ENCODE results near the gene FEN1. TPM values are rescaled to one million over a fixed set of nuclear protein-coding genes. Genes with fewer than 3 reads are reported as not detected.

Gene FEN1
- total RNA-seq, 3 donors from 2014 or later, result 7.5 to 21.8 (median 8.1) TPM

- H3K36me3 ChIP-seq (ENCODE audit: low read depth), result no peaks in the 10 kb centered on the region
- no peak for DNase-seq
- peaks cover 10% of the 10 kb centered on the region for H3K4me1 ChIP-seq (ENCODE audit: low read depth)
- ATAC-seq, result no peak
- no peak for TF ChIP-seq CTCF (IDR thresholded peaks at IDR 0.05)
- intact Hi-C loops (cut with DNase I, micrococcal nuclease), result no loop called here
- H3K9me3 ChIP-seq, result no peaks in the 10 kb centered on the region
- no peak overlapping the region for H3K4me3 ChIP-seq
Measured at GRCh38 chr11:61761440-61762222, 31.1 kb upstream of the FEN1 start.

GRCh38 chr11:61762223-61762615 is 30.5 kb upstream of the FEN1 start:
- H3K4me3 ChIP-seq, result no peak overlapping the region
- no peaks in the 10 kb centered on the region for H3K9me3 ChIP-seq
- intact Hi-C loops (cut with DNase I, micrococcal nuclease), result no loop called here
- ATAC-seq, result no peak
- no peaks in the 10 kb centered on the region for H3K36me3 ChIP-seq (ENCODE audit: low read depth)
- peaks cover 4% of the 10 kb centered on the region for H3K4me1 ChIP-seq (ENCODE audit: low read depth)
- no peak for DNase-seq
- no peak for TF ChIP-seq CTCF (IDR thresholded peaks at IDR 0.05)

GRCh38 chr11:61762798-61763197 is 29.9 kb upstream of the FEN1 start:
- Histone ChIP-seq H3K9me3 (no peaks in the 10 kb centered on the region), H3K4me3 (no peak overlapping the region), H3K4me1 (ENCODE audit: low read depth) (no peaks in the 10 kb centered on the region), H3K36me3 (ENCODE audit: low read depth) (no peaks in the 10 kb centered on the region)
- TF ChIP-seq CTCF (IDR thresholded peaks at IDR 0.05), result no peak
- intact Hi-C loops (cut with DNase I, micrococcal nuclease), result no loop called here
- ATAC-seq (no peak), DNase-seq (no peak)

- Histone ChIP-seq H3K9me3 (no peaks in the 10 kb centered on the region), H3K36me3 (ENCODE audit: low read depth) (no peaks in the 10 kb centered on the region), H3K4me1 (ENCODE audit: low read depth) (no peaks in the 10 kb centered on the region), H3K4me3 (no peak overlapping the region)
- no peak for TF ChIP-seq CTCF (IDR thresholded peaks at IDR 0.05)
- DNase-seq, result no peak
- intact Hi-C loops (cut with DNase I, micrococcal nuclease), result no loop called here
- no peak for ATAC-seq
Measured at GRCh38 chr11:61763930-61764605, 28.6 kb upstream of the FEN1 start.

- DNase-seq, result no peak
- no peaks in the 10 kb centered on the region for H3K4me1 ChIP-seq (ENCODE audit: low read depth)
- no peak for TF ChIP-seq CTCF (IDR thresholded peaks at IDR 0.05)
- ATAC-seq, result no peak
- no peaks in the 10 kb centered on the region for H3K36me3 ChIP-seq (ENCODE audit: low read depth)
- H3K9me3 ChIP-seq, result no peaks in the 10 kb centered on the region
- intact Hi-C loops (cut with DNase I, micrococcal nuclease), result no loop called here
- no peak overlapping the region for H3K4me3 ChIP-seq
Measured at GRCh38 chr11:61764606-61765260, 28.0 kb upstream of the FEN1 start.

All from mucosa of descending colon (tissue), 3 donors.